Measurements from ENCODE around the gene BUB3. TPM values are rescaled to one million over a fixed set of nuclear protein-coding genes. Genes with fewer than 3 reads are reported as not detected.
"Not testable (repeated sequence)": the region's sequence is repeated elsewhere in the genome, so short reads cannot be mapped to it uniquely, and the experiment has no call there.

Gene BUB3
- total RNA-seq, 1 experiment from 2014 or later: 291 TPM

DNA sequence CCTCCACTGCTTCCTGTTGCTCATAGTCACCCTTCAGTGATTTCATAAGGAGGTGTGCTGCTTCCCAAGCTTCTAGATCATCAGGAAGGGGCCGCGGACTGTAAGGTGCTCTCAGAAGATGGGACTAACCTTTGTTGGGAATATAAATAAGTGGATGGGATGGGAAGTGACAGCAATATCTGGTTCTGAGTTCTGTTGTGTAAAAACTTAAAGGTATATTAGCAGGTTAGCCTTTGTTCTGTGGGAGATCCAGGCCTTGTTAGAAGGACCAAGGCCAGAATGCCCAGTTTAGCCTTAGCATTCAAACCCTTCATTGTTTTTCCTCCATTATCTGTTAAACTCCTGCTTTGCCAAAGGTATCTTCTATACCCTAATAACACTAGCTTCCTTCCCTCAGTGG, 12.4 kb downstream of the BUB3 start:
- H3F3A ChIP-seq (ENCODE audit: low read length, unreplicated experiment): no peaks in the 10 kb centered on the region
- ATAC-seq: no peak
- H3K4me3 ChIP-seq (ENCODE audit: low read length): no peak overlapping the region
- ChIA-PET POLR2A (ENCODE audit: unreplicated experiment) (no interaction called here), CTCF (no interaction called here)
- peaks cover 69% of the 10 kb centered on the region for H3K36me3 ChIP-seq (ENCODE audit: low read depth, low read length)
- BruUV-seq (replicated peaks): no TSS peak
- no peak overlapping the region for H2AFZ ChIP-seq (ENCODE audit: low read length)
- H3K9ac ChIP-seq (ENCODE audit: low read length): no peak overlapping the region
- peaks cover 43% of the 10 kb centered on the region for H3K79me2 ChIP-seq (ENCODE audit: low read length)
- intact Hi-C loops (cut with micrococcal nuclease): no loop called here
- no peak overlapping the region for H3K27ac ChIP-seq (ENCODE audit: low read length)
- H3K9me2 ChIP-seq (replicated peaks; ENCODE audit: low read length): no peaks in the 10 kb centered on the region
- no peaks in the 10 kb centered on the region for H3K9me3 ChIP-seq (ENCODE audit: low read length)
- no peaks in the 10 kb centered on the region for H3K27me3 ChIP-seq (ENCODE audit: low read length)
- DNase-seq: no peak
- no peak for TF ChIP-seq EZH2 (IDR thresholded peaks at IDR 0.05; ENCODE audit: low read length, unreplicated experiment)
- TF ChIP-seq EZH2phosphoT487 (IDR thresholded peaks at IDR 0.05; ENCODE audit: borderline replicate concordance, low read length): no peak
- TF ChIP-seq, protein P1, sequence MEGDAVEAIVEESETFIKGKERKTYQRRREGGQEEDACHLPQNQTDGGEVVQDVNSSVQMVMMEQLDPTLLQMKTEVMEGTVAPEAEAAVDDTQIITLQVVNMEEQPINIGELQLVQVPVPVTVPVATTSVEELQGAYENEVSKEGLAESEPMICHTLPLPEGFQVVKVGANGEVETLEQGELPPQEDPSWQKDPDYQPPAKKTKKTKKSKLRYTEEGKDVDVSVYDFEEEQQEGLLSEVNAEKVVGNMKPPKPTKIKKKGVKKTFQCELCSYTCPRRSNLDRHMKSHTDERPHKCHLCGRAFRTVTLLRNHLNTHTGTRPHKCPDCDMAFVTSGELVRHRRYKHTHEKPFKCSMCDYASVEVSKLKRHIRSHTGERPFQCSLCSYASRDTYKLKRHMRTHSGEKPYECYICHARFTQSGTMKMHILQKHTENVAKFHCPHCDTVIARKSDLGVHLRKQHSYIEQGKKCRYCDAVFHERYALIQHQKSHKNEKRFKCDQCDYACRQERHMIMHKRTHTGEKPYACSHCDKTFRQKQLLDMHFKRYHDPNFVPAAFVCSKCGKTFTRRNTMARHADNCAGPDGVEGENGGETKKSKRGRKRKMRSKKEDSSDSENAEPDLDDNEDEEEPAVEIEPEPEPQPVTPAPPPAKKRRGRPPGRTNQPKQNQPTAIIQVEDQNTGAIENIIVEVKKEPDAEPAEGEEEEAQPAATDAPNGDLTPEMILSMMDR (conservative IDR thresholded peaks at IDR 0.05; ENCODE audit: low read depth, low read length): no peak
- peaks cover 22% of the 10 kb centered on the region for H4K20me1 ChIP-seq (ENCODE audit: low read length)
- H3K4me1 ChIP-seq (ENCODE audit: insufficient read depth, low read length): no peaks in the 10 kb centered on the region
- no peak overlapping the region for H3K4me2 ChIP-seq (ENCODE audit: low read length)

DNA sequence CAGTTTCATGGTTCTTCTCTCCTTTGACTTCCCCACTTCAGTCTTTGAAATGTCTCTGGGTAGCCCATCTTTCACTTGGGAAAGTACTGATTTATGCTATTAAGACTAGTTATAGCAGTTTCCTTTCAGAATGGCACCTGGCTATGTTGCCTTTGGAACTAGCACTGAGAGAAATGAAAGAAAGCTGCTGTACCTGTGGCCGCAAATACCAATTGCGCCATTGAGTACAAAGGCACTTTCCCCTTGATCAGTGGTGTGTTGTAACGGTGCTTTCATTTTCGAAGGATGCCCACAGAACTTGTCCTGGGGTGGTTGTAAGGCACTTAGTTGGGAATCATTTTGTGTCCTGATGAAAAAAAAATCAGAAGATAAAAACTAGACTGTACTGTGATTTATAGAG, 16.8 kb downstream of the BUB3 start:
- TF ChIP-seq EZH2phosphoT487 (IDR thresholded peaks at IDR 0.05; ENCODE audit: borderline replicate concordance, low read length): no peak
- TF ChIP-seq, protein P1 (conservative IDR thresholded peaks at IDR 0.05; ENCODE audit: low read depth, low read length): no peak
- no peak for TF ChIP-seq EZH2 (IDR thresholded peaks at IDR 0.05; ENCODE audit: low read length, unreplicated experiment)
- H4K20me1 ChIP-seq (ENCODE audit: low read length): no peaks in the 10 kb centered on the region
- H3K79me2 ChIP-seq (ENCODE audit: low read length): peaks cover 3% of the 10 kb centered on the region; the same call in 1 of the 2 replicates
- H3K9me2 ChIP-seq (replicated peaks; ENCODE audit: low read length): no peaks in the 10 kb centered on the region
- H2AFZ ChIP-seq (ENCODE audit: low read length): no peak overlapping the region
- ATAC-seq: no peak
- intact Hi-C loops (cut with micrococcal nuclease): no loop called here
- H3K9me3 ChIP-seq (ENCODE audit: low read length): no peaks in the 10 kb centered on the region
- BruUV-seq (replicated peaks): no TSS peak
- POLR2A ChIA-PET (ENCODE audit: unreplicated experiment): no interaction called here
- H3K36me3 ChIP-seq (ENCODE audit: low read depth, low read length): peaks cover 28% of the 10 kb centered on the region
- no peak overlapping the region for H3K27ac ChIP-seq (ENCODE audit: low read length)
- no peaks in the 10 kb centered on the region for H3K4me1 ChIP-seq (ENCODE audit: insufficient read depth, low read length)
- no peaks in the 10 kb centered on the region for H3K27me3 ChIP-seq (ENCODE audit: low read length)
- DNase-seq: no peak
- CTCF ChIA-PET: no interaction called here
- no peak overlapping the region for H3K4me2 ChIP-seq (ENCODE audit: low read length)
- H3K4me3 ChIP-seq (ENCODE audit: low read length): no peak overlapping the region
- no peaks in the 10 kb centered on the region for H3F3A ChIP-seq (ENCODE audit: low read length, unreplicated experiment)
- H3K9ac ChIP-seq (ENCODE audit: low read length): no peak overlapping the region

DNA sequence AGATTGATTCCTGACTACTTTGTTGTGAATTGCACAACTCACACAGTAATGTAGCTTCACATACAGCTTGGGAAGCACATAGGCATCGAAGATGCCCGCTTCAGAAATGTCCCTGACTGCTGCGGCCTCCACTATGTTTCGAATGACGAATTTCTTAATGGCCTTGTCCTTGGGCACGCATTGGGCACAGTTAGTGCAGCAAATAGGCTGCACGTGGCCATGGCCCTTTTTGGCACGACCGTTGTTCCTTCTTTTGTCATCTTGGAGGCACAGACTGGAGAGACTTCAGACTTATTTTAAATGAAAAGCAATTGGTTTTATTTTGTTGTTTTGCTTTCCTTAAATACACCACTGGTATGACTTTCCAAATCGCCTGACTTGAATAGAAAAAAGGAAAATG, 17.4 kb downstream of the BUB3 start:
- H3K4me3 ChIP-seq (ENCODE audit: low read length); H3K4me1 ChIP-seq (ENCODE audit: insufficient read depth, low read length); H2AFZ ChIP-seq (ENCODE audit: low read length); ATAC-seq; H3K27me3 ChIP-seq (ENCODE audit: low read length); H3K9ac ChIP-seq (ENCODE audit: low read length); H3K9me3 ChIP-seq (ENCODE audit: low read length); H3K4me2 ChIP-seq (ENCODE audit: low read length); BruUV-seq (replicated peaks); H3K9me2 ChIP-seq (replicated peaks; ENCODE audit: low read length); H3F3A ChIP-seq (ENCODE audit: low read length, unreplicated experiment); H3K27ac ChIP-seq (ENCODE audit: low read length); DNase-seq; H3K79me2 ChIP-seq (ENCODE audit: low read length); CTCF ChIA-PET; H4K20me1 ChIP-seq (ENCODE audit: low read length); intact Hi-C loops (cut with micrococcal nuclease): not testable (repeated sequence)
- POLR2A ChIA-PET (ENCODE audit: unreplicated experiment): interaction anchor here (0.6 kb wide), 1 partner anchor 14 kb away, joined by 3 read pairs; no protein-coding TSS in a partner anchor
- H3K36me3 ChIP-seq (ENCODE audit: low read depth, low read length): peaks cover 21% of the 10 kb centered on the region
